Parathyroid adenoma (tissue), 2 donors: ENCODE data around the gene SKIDA1.
A peak's percentile ranks its signal among the peaks of the same experiment; 100 is the strongest.

Experiments
- H2AFZ ChIP-seq: fragments of 300-600 bp; sonication (generic); one replicate; pipeline ENCODE4 v1.7.0; 2017; ENCODE audit warnings: antibody characterized with exemption, mild to moderate bottlenecking
- H3K27ac ChIP-seq: fragments of 300-600 bp; sonication (generic); one replicate; pipeline ENCODE4 v1.7.0; 2017
- H3K27me3 ChIP-seq: fragments of 300-600 bp; sonication (generic); one replicate; pipeline ENCODE4 v1.7.0; 2017; ENCODE audit warnings: low read length; ENCODE audit not compliant: control insufficient read depth, insufficient read depth
- H3K36me3 ChIP-seq: fragments of 300-600 bp; sonication (generic); one replicate; pipeline ENCODE4 v1.7.0; 2017; ENCODE audit warnings: low read length; ENCODE audit not compliant: control insufficient read depth, insufficient read depth
- H3K4me1 ChIP-seq: fragments of 300-600 bp; sonication (generic); one replicate; pipeline ENCODE4 v1.7.0; 2017; ENCODE audit warnings: control low read depth
- H3K4me2 ChIP-seq: fragments of 300-600 bp; sonication (generic); one replicate; pipeline ENCODE4 v1.7.0; 2017; ENCODE audit warnings: low read length
- H3K4me3 ChIP-seq: fragments of 300-600 bp; sonication (generic); one replicate; pipeline ENCODE4 v1.7.0; 2017; ENCODE audit warnings: low read depth, low read length
- H3K79me2 ChIP-seq: fragments of 300-600 bp; sonication (generic); one replicate; pipeline ENCODE4 v1.7.0; 2017; ENCODE audit warnings: control low read depth
- H3K9ac ChIP-seq: fragments of 300-600 bp; sonication (generic); one replicate; pipeline ENCODE4 v1.7.0; 2017; ENCODE audit warnings: mild to moderate bottlenecking
- H3K9me3 ChIP-seq: fragments of 300-600 bp; sonication (generic); one replicate; pipeline ENCODE4 v1.7.0; 2017; ENCODE audit warnings: low read length; ENCODE audit not compliant: control insufficient read depth
- CTCF ChIP-seq: fragments of 300-600 bp; sonication (generic); IDR thresholded peaks from one replicate; pipeline ENCODE4 v1.7.0; 2017; ENCODE audit warnings: antibody characterized with exemption, mild to moderate bottlenecking
- donor health status: primary hyperparathyroidism.

Gene SKIDA1

GRCh38 chr10:21490711-21491105, 34.8 kb downstream of the SKIDA1 start:
- Histone ChIP-seq H3K27ac (no peak overlapping the region), H3K4me2 (no peak overlapping the region), H3K9me3 (no peaks in the 10 kb centered on the region), H3K79me2 (no peaks in the 10 kb centered on the region), H3K27me3 (no peaks in the 10 kb centered on the region), H3K36me3 (no peaks in the 10 kb centered on the region), H3K9ac (no peak overlapping the region), H2AFZ (no peak overlapping the region), H3K4me3 (no peak overlapping the region), H3K4me1 (peaks cover 5% of the 10 kb centered on the region)
- TF ChIP-seq CTCF = no peak

- TF ChIP-seq CTCF = no peak
- peaks cover 5% of the 10 kb centered on the region for H3K4me1 ChIP-seq
- no peak overlapping the region for H3K4me3 ChIP-seq
- no peak overlapping the region for H2AFZ ChIP-seq
- H3K9me3 ChIP-seq = no peaks in the 10 kb centered on the region
- no peak overlapping the region for H3K4me2 ChIP-seq
- H3K27me3 ChIP-seq = no peaks in the 10 kb centered on the region
- H3K79me2 ChIP-seq = no peaks in the 10 kb centered on the region
- H3K36me3 ChIP-seq = no peaks in the 10 kb centered on the region
- H3K27ac ChIP-seq = no peak overlapping the region
- no peak overlapping the region for H3K9ac ChIP-seq
Measured at GRCh38 chr10:21490028-21490710, 35.3 kb downstream of the SKIDA1 start.

- no peak for TF ChIP-seq CTCF
- H3K4me2 ChIP-seq = no peak overlapping the region
- no peaks in the 10 kb centered on the region for H3K36me3 ChIP-seq
- no peaks in the 10 kb centered on the region for H3K9me3 ChIP-seq
- H3K9ac ChIP-seq = no peak overlapping the region
- peak overlapping the region; percentile 64 for H2AFZ ChIP-seq
- H3K4me1 ChIP-seq = peaks cover 5% of the 10 kb centered on the region
- peak overlapping the region; percentile 34 for H3K27ac ChIP-seq
- H3K4me3 ChIP-seq = no peak overlapping the region
- H3K27me3 ChIP-seq = no peaks in the 10 kb centered on the region
- no peaks in the 10 kb centered on the region for H3K79me2 ChIP-seq
Measured at GRCh38 chr10:21488957-21489446, 36.5 kb downstream of the SKIDA1 start.

- TF ChIP-seq CTCF = no peak
- Histone ChIP-seq H3K4me2 (no peak overlapping the region), H3K9me3 (no peaks in the 10 kb centered on the region), H3K9ac (no peak overlapping the region), H3K27ac (peak overlapping the region; percentile 34), H2AFZ (peak overlapping the region; percentile 64), H3K36me3 (no peaks in the 10 kb centered on the region), H3K79me2 (no peaks in the 10 kb centered on the region), H3K4me3 (no peak overlapping the region), H3K27me3 (no peaks in the 10 kb centered on the region), H3K4me1 (peaks cover 5% of the 10 kb centered on the region)
Measured at GRCh38 chr10:21488246-21488956, 37.1 kb downstream of the SKIDA1 start.
